NOMO-1 treated with DMSO at 0.1 percent for 48 hours (cell line): Measurements from ENCODE around the gene RPL32.
A peak's percentile ranks its signal among the peaks of the same experiment; 100 is the strongest.
"Not testable (repeated sequence)": the region's sequence is repeated elsewhere in the genome, so short reads cannot be mapped to it uniquely, and the experiment has no call there.

Experiments
- DNase-seq: peaks from one replicate; lab custom pipeline; 2025; ENCODE audit not compliant: unreplicated experiment; lab: John Stamatoyannopoulos, UW

RPL32 gene

GRCh38 chr3:12841149-12841969 lies at the start of gene RPL32:
RPL32 (minus strand) TSS chr3:12841565; CDS start chr3:12840237, 1,328 bp downstream.
- DNase-seq, result peak; percentile 95

GRCh38 chr3:12890610-12891390 lies 49.4 kb upstream of the RPL32 start:
- DNase-seq, result no peak

- no peak for DNase-seq
Observed at GRCh38 chr3:12886736-12887135, 45.4 kb upstream of the RPL32 start.

- DNase-seq, result peak; percentile 7
Observed at GRCh38 chr3:12886106-12886679, 44.8 kb upstream of the RPL32 start.

- DNase-seq, result no peak
Observed at GRCh38 chr3:12885583-12885930, 44.2 kb upstream of the RPL32 start.

- DNase-seq, result no peak
Observed at GRCh38 chr3:12884790-12885582, 43.6 kb upstream of the RPL32 start.

GRCh38 chr3:12884186-12884680 lies 42.9 kb upstream of the RPL32 start:
- no peak for DNase-seq

GRCh38 chr3:12882336-12883310 lies 41.3 kb upstream of the RPL32 start:
- DNase-seq, result no peak

- DNase-seq, result not testable (repeated sequence)
Observed at GRCh38 chr3:12881858-12882257, 40.5 kb upstream of the RPL32 start.

GRCh38 chr3:12879191-12879815 lies 37.9 kb upstream of the RPL32 start:
- DNase-seq, result no peak

GRCh38 chr3:12878758-12879157 lies 37.4 kb upstream of the RPL32 start:
- DNase-seq, result not testable (repeated sequence)

- no peak for DNase-seq
Observed at GRCh38 chr3:12878141-12878574, 36.8 kb upstream of the RPL32 start.

GRCh38 chr3:12877040-12877439 lies 35.7 kb upstream of the RPL32 start:
- DNase-seq, result no peak

GRCh38 chr3:12875857-12876836 lies 34.8 kb upstream of the RPL32 start:
- DNase-seq, result peak; percentile 3

- no peak for DNase-seq
Observed at GRCh38 chr3:12871404-12871983, 30.1 kb upstream of the RPL32 start.

GRCh38 chr3:12870942-12871341 lies 29.6 kb upstream of the RPL32 start:
- peak; percentile 76 for DNase-seq

- DNase-seq, result no peak
Observed at GRCh38 chr3:12869035-12869621, 27.8 kb upstream of the RPL32 start.
